ENCODE data around the gene PSAT1.

PSAT1 gene

DNA sequence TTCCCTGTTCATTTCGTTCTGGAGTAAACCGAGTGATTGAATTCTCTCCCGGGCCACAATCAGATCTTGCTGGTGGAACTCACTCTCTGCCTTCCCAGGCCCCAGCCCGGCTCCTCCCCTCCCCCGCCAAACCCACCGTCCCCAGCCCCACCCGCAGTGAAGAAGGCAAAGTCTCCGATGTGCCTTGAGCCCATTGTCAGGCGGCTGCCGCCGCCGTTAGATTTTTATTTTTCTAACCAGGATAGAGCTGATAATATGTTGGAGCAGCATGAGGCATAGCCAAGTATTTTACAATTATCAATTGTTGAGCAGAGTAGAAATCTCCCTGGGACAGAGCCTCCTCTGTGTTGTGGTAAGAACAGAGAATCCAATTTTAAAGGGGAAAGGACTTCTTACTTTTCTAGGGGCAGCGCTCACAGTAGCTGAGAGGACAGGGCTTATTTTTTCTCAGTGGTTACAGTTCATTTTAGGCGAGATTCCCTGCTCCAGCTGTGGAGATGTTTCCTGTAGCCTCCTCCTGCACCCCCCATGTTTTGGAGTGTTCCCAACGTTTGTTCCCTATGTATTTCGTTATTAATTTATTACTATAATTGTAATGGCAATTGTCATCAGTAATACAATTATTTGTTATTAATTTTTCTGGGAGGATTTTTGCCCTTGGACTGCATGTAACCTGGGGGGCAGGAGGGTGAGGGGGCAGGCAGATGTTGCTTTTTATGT, 1.3 kb downstream of the PSAT1 start:
- TF ChIP-seq, protein P1, sequence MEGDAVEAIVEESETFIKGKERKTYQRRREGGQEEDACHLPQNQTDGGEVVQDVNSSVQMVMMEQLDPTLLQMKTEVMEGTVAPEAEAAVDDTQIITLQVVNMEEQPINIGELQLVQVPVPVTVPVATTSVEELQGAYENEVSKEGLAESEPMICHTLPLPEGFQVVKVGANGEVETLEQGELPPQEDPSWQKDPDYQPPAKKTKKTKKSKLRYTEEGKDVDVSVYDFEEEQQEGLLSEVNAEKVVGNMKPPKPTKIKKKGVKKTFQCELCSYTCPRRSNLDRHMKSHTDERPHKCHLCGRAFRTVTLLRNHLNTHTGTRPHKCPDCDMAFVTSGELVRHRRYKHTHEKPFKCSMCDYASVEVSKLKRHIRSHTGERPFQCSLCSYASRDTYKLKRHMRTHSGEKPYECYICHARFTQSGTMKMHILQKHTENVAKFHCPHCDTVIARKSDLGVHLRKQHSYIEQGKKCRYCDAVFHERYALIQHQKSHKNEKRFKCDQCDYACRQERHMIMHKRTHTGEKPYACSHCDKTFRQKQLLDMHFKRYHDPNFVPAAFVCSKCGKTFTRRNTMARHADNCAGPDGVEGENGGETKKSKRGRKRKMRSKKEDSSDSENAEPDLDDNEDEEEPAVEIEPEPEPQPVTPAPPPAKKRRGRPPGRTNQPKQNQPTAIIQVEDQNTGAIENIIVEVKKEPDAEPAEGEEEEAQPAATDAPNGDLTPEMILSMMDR (IDR thresholded peaks at IDR 0.05; ENCODE audit: borderline replicate concordance, extremely low read depth, low read length, poor library complexity, severe bottlenecking) = no peak
- TF ChIP-seq EZH2 (IDR thresholded peaks at IDR 0.05; ENCODE audit: borderline replicate concordance, low read depth, low read length, severe bottlenecking) = no peak
- DNase-seq = no peak
- no peaks in the 10 kb centered on the region for H4K20me1 ChIP-seq (ENCODE audit: insufficient read depth, low read length)
- no peak overlapping the region for H3K9ac ChIP-seq (ENCODE audit: low read depth, low read length)
- H3K79me2 ChIP-seq (ENCODE audit: insufficient read depth, low read length) = no peaks in the 10 kb centered on the region
- ATAC-seq (ENCODE audit: insufficient read depth, low read depth) = no peak
- H3K9me3 ChIP-seq (ENCODE audit: insufficient read depth, low read length, severe bottlenecking) = no peaks in the 10 kb centered on the region
- no peak overlapping the region for H2AFZ ChIP-seq (ENCODE audit: low read depth, low read length)
- no peak overlapping the region for H3K4me2 ChIP-seq (ENCODE audit: insufficient read depth, low read length)
- H3K4me3 ChIP-seq (ENCODE audit: low read depth in 1 of 2, low read length in 2 of 2) = no peak overlapping the region
- H3K27me3 ChIP-seq (ENCODE audit: insufficient read depth, low read length, poor library complexity) = no peaks in the 10 kb centered on the region
- no peaks in the 10 kb centered on the region for H3K36me3 ChIP-seq (ENCODE audit: insufficient read depth, low read length)
- H3K27ac ChIP-seq (ENCODE audit: low read length) = no peak overlapping the region
- H3K4me1 ChIP-seq (ENCODE audit: insufficient read depth, low read length) = no peaks in the 10 kb centered on the region

DNA sequence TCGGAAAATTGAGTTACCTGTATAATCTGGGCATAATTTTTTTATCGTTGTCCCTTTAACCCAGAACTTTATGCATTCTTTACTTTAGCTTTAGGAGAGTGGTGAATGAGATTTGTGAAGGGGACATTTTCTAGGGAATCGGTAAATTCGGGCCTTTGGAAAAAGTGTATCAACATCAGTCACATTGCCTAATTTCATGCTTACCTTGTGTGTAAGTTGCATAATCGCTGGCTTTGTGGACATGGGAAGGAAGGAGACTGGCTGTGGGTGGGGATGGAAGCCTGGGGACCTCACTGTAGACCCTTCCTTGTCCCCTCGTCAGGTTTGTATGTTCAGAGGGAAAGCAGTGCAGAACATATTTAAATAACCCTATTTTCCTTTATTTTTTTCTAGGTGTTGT, 3.3 kb downstream of the PSAT1 start:
- Histone ChIP-seq H3K27me3 (ENCODE audit: insufficient read depth, low read length, poor library complexity) (no peaks in the 10 kb centered on the region), H3K4me3 (ENCODE audit: low read depth in 1 of 2, low read length in 2 of 2) (no peak overlapping the region), H3K9ac (ENCODE audit: low read depth, low read length) (no peak overlapping the region), H3K9me3 (ENCODE audit: insufficient read depth, low read length, severe bottlenecking) (no peaks in the 10 kb centered on the region), H3K4me1 (ENCODE audit: insufficient read depth, low read length) (no peaks in the 10 kb centered on the region), H3K27ac (ENCODE audit: low read length) (no peak overlapping the region), H4K20me1 (ENCODE audit: insufficient read depth, low read length) (no peaks in the 10 kb centered on the region), H3K79me2 (ENCODE audit: insufficient read depth, low read length) (no peaks in the 10 kb centered on the region), H2AFZ (ENCODE audit: low read depth, low read length) (no peak overlapping the region), H3K36me3 (ENCODE audit: insufficient read depth, low read length) (no peaks in the 10 kb centered on the region), H3K4me2 (ENCODE audit: insufficient read depth, low read length) (no peak overlapping the region)
- ATAC-seq (ENCODE audit: insufficient read depth, low read depth) (no peak), DNase-seq (no peak)
- no peak for TF ChIP-seq EZH2 (IDR thresholded peaks at IDR 0.05; ENCODE audit: borderline replicate concordance, low read depth, low read length, severe bottlenecking)
- TF ChIP-seq, protein P1 (IDR thresholded peaks at IDR 0.05; ENCODE audit: borderline replicate concordance, extremely low read depth, low read length, poor library complexity, severe bottlenecking) = no peak

DNA sequence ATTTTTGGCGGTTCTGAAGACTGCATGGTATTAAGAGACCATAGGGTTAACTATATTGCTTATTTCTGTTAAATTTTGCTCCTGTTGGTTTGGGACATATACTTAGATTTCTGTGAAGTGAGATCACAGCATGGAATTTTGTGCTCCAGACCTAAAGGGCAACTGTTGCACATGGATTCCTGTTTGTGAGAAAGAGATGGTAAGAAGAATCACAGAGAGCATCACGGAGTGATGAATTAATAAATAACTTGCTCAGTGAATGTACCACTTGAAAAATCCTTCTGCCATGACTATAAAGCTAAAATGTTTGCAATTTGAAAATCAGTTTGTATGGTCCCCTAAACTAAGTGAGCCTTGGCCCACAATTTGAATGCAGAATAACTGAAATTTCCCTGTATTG, 4.5 kb downstream of the PSAT1 start:
- DNase-seq = no peak
- no peak overlapping the region for H3K4me3 ChIP-seq (ENCODE audit: low read depth in 1 of 2, low read length in 2 of 2)
- no peaks in the 10 kb centered on the region for H3K9me3 ChIP-seq (ENCODE audit: insufficient read depth, low read length, severe bottlenecking)
- no peaks in the 10 kb centered on the region for H3K36me3 ChIP-seq (ENCODE audit: insufficient read depth, low read length)
- no peak overlapping the region for H3K27ac ChIP-seq (ENCODE audit: low read length)
- no peaks in the 10 kb centered on the region for H4K20me1 ChIP-seq (ENCODE audit: insufficient read depth, low read length)
- no peaks in the 10 kb centered on the region for H3K27me3 ChIP-seq (ENCODE audit: insufficient read depth, low read length, poor library complexity)
- no peaks in the 10 kb centered on the region for H3K79me2 ChIP-seq (ENCODE audit: insufficient read depth, low read length)
- no peak overlapping the region for H3K9ac ChIP-seq (ENCODE audit: low read depth, low read length)
- ATAC-seq (ENCODE audit: insufficient read depth, low read depth) = no peak
- no peaks in the 10 kb centered on the region for H3K4me1 ChIP-seq (ENCODE audit: insufficient read depth, low read length)
- TF ChIP-seq, protein P1 (IDR thresholded peaks at IDR 0.05; ENCODE audit: borderline replicate concordance, extremely low read depth, low read length, poor library complexity, severe bottlenecking) = no peak
- no peak for TF ChIP-seq EZH2 (IDR thresholded peaks at IDR 0.05; ENCODE audit: borderline replicate concordance, low read depth, low read length, severe bottlenecking)
- H2AFZ ChIP-seq (ENCODE audit: low read depth, low read length) = no peak overlapping the region
- no peak overlapping the region for H3K4me2 ChIP-seq (ENCODE audit: insufficient read depth, low read length)

All from DND-41 (cell line).